SK-N-MC (cell line): ENCODE results near the gene PTEN.

Experiments
- EZH2 ChIP-seq: fragments of 200-600 bp; sonication (generic); IDR thresholded peaks from one replicate; pipeline ENCODE4 v1.6.1; 2017; ENCODE audit warnings: antibody characterized with exemption
- FOXP2 ChIP-seq: optimal IDR thresholded peaks from 2 replicates; pipeline ENCODE3; 2011; ENCODE audit warnings: mild to moderate bottlenecking, moderate library complexity; ENCODE audit not compliant: insufficient read depth; ENCODE audit errors: extremely low read length, control extremely low read depth
- POLR2AphosphoS5 ChIP-seq: IDR thresholded peaks from 2 replicates; pipeline ENCODE4 v1.6.1; 2012; ENCODE audit warnings: mild to moderate bottlenecking, low read depth, low read length, borderline replicate concordance

GRCh38 chr10:87915989-87916388 lies 52.6 kb downstream of the PTEN start:
- no peak for TF ChIP-seq POLR2AphosphoS5
- TF ChIP-seq EZH2, result no peak
- TF ChIP-seq FOXP2, result no peak
